Measurements from ENCODE around the gene ZNF75A. TPM values are rescaled to one million over a fixed set of nuclear protein-coding genes. Genes with fewer than 3 reads are reported as not detected.
A peak's percentile ranks its signal among the peaks of the same experiment; 100 is the strongest.

The ZNF75A gene
- polyA plus RNA-seq, 3 donors, result 2.3 to 10.2 (median 2.8) TPM

DNA sequence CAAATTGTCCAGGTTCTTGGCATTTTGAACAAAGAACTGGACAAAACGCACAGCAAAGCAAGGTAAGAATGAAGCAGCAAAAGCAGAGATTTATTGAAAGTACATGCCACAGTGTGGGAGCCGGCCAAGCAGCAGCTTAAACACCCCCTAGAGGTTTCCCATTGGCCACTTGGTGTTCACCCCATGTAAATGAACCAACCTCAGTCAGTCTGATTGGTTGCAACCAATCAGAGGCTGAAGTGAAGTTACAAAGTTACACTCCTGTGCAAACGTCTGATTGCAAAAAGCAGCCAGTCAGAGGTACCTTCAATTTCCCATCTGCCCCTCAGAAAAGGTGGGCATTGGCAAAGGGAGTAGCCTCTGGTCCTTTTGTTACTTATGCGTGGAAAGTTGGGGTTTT lies 30.8 kb upstream of the ZNF75A start:
- Histone ChIP-seq H3K9ac (ENCODE audit: insufficient read depth, low read length, poor library complexity, severe bottlenecking) (no peak overlapping the region), H4K20me1 (ENCODE audit: insufficient read depth, low read length) (peaks cover 17% of the 10 kb centered on the region), H3K79me2 (ENCODE audit: insufficient read depth, low read length) (peaks cover 2% of the 10 kb centered on the region), H3K36me3 (replicated peaks in 1 of 2; ENCODE audit: control insufficient read depth in 1 of 2, insufficient read depth in 2 of 2, low read length in 2 of 2) (no peaks in the 10 kb centered on the region), H3K27me3 (ENCODE audit: control insufficient read depth in 2 of 2, insufficient read depth in 2 of 2, low read length in 2 of 2) (peaks cover 3 to 20% of the 10 kb centered on the region in 2 donors), H3K4me1 (ENCODE audit: control insufficient read depth in 1 of 2, insufficient read depth in 2 of 2, low read length in 2 of 2) (no peaks in the 10 kb centered on the region), H3K4me2 (replicated peaks; ENCODE audit: extremely low read depth, low read length, poor library complexity, severe bottlenecking) (no peak overlapping the region), H3K4me3 (replicated peaks in 1 of 3; ENCODE audit: low read depth in 2 of 3, low read length in 3 of 3) (no peak overlapping the region), H2AFZ (ENCODE audit: insufficient read depth, low read depth, low read length, poor library complexity, severe bottlenecking) (no peak overlapping the region), H3K27ac (ENCODE audit: low read depth in 1 of 2, low read length in 2 of 2) (no peak overlapping the region), H3K9me3 (replicated peaks in 1 of 2; ENCODE audit: control insufficient read depth in 1 of 2, insufficient read depth in 1 of 2, low read length in 2 of 2) (peaks cover 6 to 19% of the 10 kb centered on the region in 2 donors)
- Mint-ChIP-seq H3K9me3 (peaks cover 5 to 46% (median 25%) of the 10 kb centered on the region in 7 donors), H3K4me1 (no peaks in the 10 kb centered on the region), H3K4me3 (no peak overlapping the region), H3K27ac (no peak overlapping the region), H3K27me3 (ENCODE audit: low read depth in 3 of 3) (peaks cover 20 to 30% (median 23%) of the 10 kb centered on the region in 3 donors), H3K36me3 (peaks cover 0 to 9% of the 10 kb centered on the region in 2 donors)
- no peak for DNase-seq
- intact Hi-C loops (cut with micrococcal nuclease), result no loop called here
- WGBS (ENCODE audit: insufficient coverage), result 88% methylated on average over 2 of the region's 4 CpGs
- TF ChIP-seq CTCF (IDR thresholded peaks at IDR 0.05), result no peak

GRCh38 chr16:3274947-3275346 lies 30.4 kb upstream of the ZNF75A start:
- H3K9ac ChIP-seq (ENCODE audit: insufficient read depth, low read length, poor library complexity, severe bottlenecking), result no peak overlapping the region
- no peak for DNase-seq
- H3K27me3 ChIP-seq (ENCODE audit: control insufficient read depth in 2 of 2, insufficient read depth in 2 of 2, low read length in 2 of 2), result peaks cover 3 to 20% of the 10 kb centered on the region in 2 donors
- Mint-ChIP-seq H3K4me3 (peak overlapping the region in 1 of 2 donors; percentile 46), H3K4me1 (no peaks in the 10 kb centered on the region), H3K27me3 (ENCODE audit: low read depth in 3 of 3) (peaks cover 18 to 30% (median 23%) of the 10 kb centered on the region in 3 donors), H3K36me3 (peaks cover 0 to 4% of the 10 kb centered on the region in 2 donors), H3K9me3 (peaks cover 5 to 42% (median 23%) of the 10 kb centered on the region in 7 donors), H3K27ac (no peak overlapping the region)
- intact Hi-C loops (cut with micrococcal nuclease), result loop anchor here in 1 of 2 donors (5.0 kb wide), 1 partner anchor 42 kb away; no protein-coding TSS in a partner anchor
- H3K4me1 ChIP-seq (ENCODE audit: control insufficient read depth in 1 of 2, insufficient read depth in 2 of 2, low read length in 2 of 2), result no peaks in the 10 kb centered on the region
- no peak overlapping the region for H3K27ac ChIP-seq (ENCODE audit: low read depth in 1 of 2, low read length in 2 of 2)
- H3K4me3 ChIP-seq (replicated peaks in 1 of 3; ENCODE audit: low read depth in 2 of 3, low read length in 3 of 3), result no peak overlapping the region
- H3K36me3 ChIP-seq (replicated peaks in 1 of 2; ENCODE audit: control insufficient read depth in 1 of 2, insufficient read depth in 2 of 2, low read length in 2 of 2), result no peaks in the 10 kb centered on the region
- no peak for TF ChIP-seq CTCF (IDR thresholded peaks at IDR 0.05)
- H3K79me2 ChIP-seq (ENCODE audit: insufficient read depth, low read length), result no peaks in the 10 kb centered on the region
- H4K20me1 ChIP-seq (ENCODE audit: insufficient read depth, low read length), result peaks cover 15% of the 10 kb centered on the region
- H3K4me2 ChIP-seq (replicated peaks; ENCODE audit: extremely low read depth, low read length, poor library complexity, severe bottlenecking), result no peak overlapping the region
- no peak overlapping the region for H2AFZ ChIP-seq (ENCODE audit: insufficient read depth, low read depth, low read length, poor library complexity, severe bottlenecking)
- H3K9me3 ChIP-seq (replicated peaks in 1 of 2; ENCODE audit: control insufficient read depth in 1 of 2, insufficient read depth in 1 of 2, low read length in 2 of 2), result peaks cover 6 to 19% of the 10 kb centered on the region in 2 donors

Measured in CD14-positive monocyte (primary cell).